H1 (cell line): ENCODE measurements around the gene CAV1. TPM values are rescaled to one million over a fixed set of nuclear protein-coding genes. Genes with fewer than 3 reads are reported as not detected.

ENCODE experiments used
- CTCF ChIA-PET: fragments of 300-600 bp; sonication (Branson Sonifier 250); formaldehyde crosslinking; loops from one replicate; lab custom pipeline; 2021; ENCODE audit not compliant: partially characterized antibody; lab: Charles Lee
- POLR2A ChIA-PET: fragments of 300-600 bp; sonication (Branson Sonifier 250); formaldehyde crosslinking; loops from one replicate; lab custom pipeline; 2021; ENCODE audit warnings: inconsistent platforms; ENCODE audit not compliant: partially characterized antibody; lab: Charles Lee
- DNase-seq, 2 experiments: peaks; one replicate each; pipeline versions ENCODE4 v3.0.0 to v3.0.0-alpha.2; 2010 to 2022; ENCODE audit warnings: low spot score in 2 of 2, low read depth in 1 of 2, mixed read lengths in 1 of 2
- FAIRE-seq: peaks from 2 replicates; lab custom pipeline; 2011; peaks lifted over from hg19 to GRCh38; lab: Jason Lieb, UNC
- H2AFZ ChIP-seq: 2 replicates; pipeline ENCODE4 v1.8.1; 2012; ENCODE audit warnings: low read length, inconsistent platforms
- H2AK5ac ChIP-seq: 2 replicates; pipeline ENCODE4 v1.6.1; 2013; ENCODE audit warnings: low read depth, low read length
- H2BK120ac ChIP-seq: replicated peaks from 2 replicates; pipeline ENCODE3; 2013; ENCODE audit warnings: low read depth, low read length, inconsistent platforms
- H2BK12ac ChIP-seq: 2 replicates; pipeline ENCODE4 v1.6.1; 2013; ENCODE audit warnings: low read depth, low read length
- H2BK15ac ChIP-seq: 2 replicates; pipeline ENCODE4 v1.6.1; 2013; ENCODE audit warnings: low read length
- H2BK20ac ChIP-seq: 2 replicates; pipeline ENCODE4 v1.6.1; 2013; ENCODE audit warnings: low read length
- H2BK5ac ChIP-seq: 2 replicates; pipeline ENCODE4 v1.6.1; 2013; ENCODE audit warnings: low read depth, low read length
- H3K14ac ChIP-seq: 2 replicates; pipeline ENCODE4 v1.6.1; 2013; ENCODE audit warnings: inconsistent platforms; ENCODE audit not compliant: insufficient read length
- H3K18ac ChIP-seq: 2 replicates; pipeline ENCODE4 v1.6.1; 2013; ENCODE audit warnings: low read length; ENCODE audit errors: extremely low read depth
- H3K23ac ChIP-seq: 2 replicates; pipeline ENCODE4 v1.6.1; 2013; ENCODE audit warnings: inconsistent platforms; ENCODE audit not compliant: insufficient read length
- H3K23me2 ChIP-seq: 2 replicates; pipeline ENCODE4 v1.6.1; 2013; ENCODE audit warnings: low read depth, low read length
- H3K27ac ChIP-seq: 2 replicates; pipeline ENCODE4 v1.6.1; 2011; ENCODE audit warnings: low read depth, low read length, inconsistent platforms
- H3K27me3 ChIP-seq, 4 experiments: replicated peaks in 1 of 4; 1 replicate in 1 of 4; 2 replicates in 3 of 4; pipeline versions ENCODE4 v1.6.1 to v1.8.1; 2011 to 2013; ENCODE audit warnings: low read length in 3 of 4, mild to moderate bottlenecking in 3 of 4, inconsistent platforms in 2 of 4, mixed read lengths in 2 of 4, moderate library complexity in 1 of 4; ENCODE audit not compliant: control insufficient read depth in 3 of 4, insufficient read depth in 3 of 4; ENCODE audit errors: extremely low read depth in 1 of 4
- H3K36me3 ChIP-seq, 4 experiments: 2 replicates each; pipeline versions ENCODE4 v1.6.1 to v1.8.1; 2011 to 2013; ENCODE audit warnings: mild to moderate bottlenecking in 4 of 4, low read length in 3 of 4, moderate library complexity in 2 of 4, control low read depth in 1 of 4, inconsistent platforms in 1 of 4; ENCODE audit not compliant: insufficient read depth in 4 of 4, control insufficient read depth in 2 of 4
- H3K4ac ChIP-seq: replicated peaks from 2 replicates; pipeline ENCODE3; 2013; ENCODE audit warnings: low read length, low read depth, mixed read lengths, inconsistent platforms; ENCODE audit not compliant: insufficient read length
- H3K4me1 ChIP-seq, 4 experiments: replicated peaks in 1 of 4; 1 replicate in 1 of 4; 2 replicates in 3 of 4; pipeline versions ENCODE4 v1.6.1 to v1.8.1; 2011 to 2013; ENCODE audit warnings: low read length in 3 of 4, inconsistent platforms in 2 of 4, mixed read lengths in 1 of 4; ENCODE audit not compliant: insufficient read depth in 4 of 4, control insufficient read depth in 3 of 4
- H3K4me2 ChIP-seq, 2 experiments: 2 replicates each; pipeline versions ENCODE4 v1.6.1 to v1.8.1; 2011 to 2013; ENCODE audit warnings: low read depth in 2 of 2, low read length in 2 of 2, control low read depth in 1 of 2, inconsistent platforms in 1 of 2, mild to moderate bottlenecking in 1 of 2; ENCODE audit not compliant: insufficient read depth in 1 of 2
- H3K4me3 ChIP-seq, 4 experiments: fragments of 200-600, 300-600 bp in 1 of 4; sonication (generic), shearing (Covaris generic), sonication (Bioruptor Twin) in 1 of 4; 2 replicates each; pipeline versions ENCODE4 v1.5.1 to v1.8.1; 2011 to 2016; ENCODE audit warnings: low read length in 4 of 4, low read depth in 3 of 4, control low read depth in 2 of 4, inconsistent platforms in 2 of 4, mild to moderate bottlenecking in 2 of 4, mixed read lengths in 1 of 4, moderate library complexity in 1 of 4; ENCODE audit not compliant: insufficient read depth in 2 of 4; ENCODE audit errors: extremely low read depth in 1 of 4
- H3K56ac ChIP-seq: replicated peaks from 2 replicates; pipeline ENCODE3; 2013; ENCODE audit warnings: low read depth, mild to moderate bottlenecking, mixed read lengths, low read length, inconsistent platforms; ENCODE audit not compliant: insufficient read length
- H3K79me1 ChIP-seq: 2 replicates; pipeline ENCODE4 v1.6.1; 2013; ENCODE audit warnings: low read depth, low read length, control low read depth
- H3K79me2 ChIP-seq, 2 experiments: 2 replicates each; pipeline versions ENCODE4 v1.6.1 to v1.8.1; 2012 to 2013; ENCODE audit warnings: low read length in 2 of 2, mild to moderate bottlenecking in 2 of 2, inconsistent platforms in 1 of 2; ENCODE audit not compliant: insufficient read depth in 2 of 2, control insufficient read depth in 1 of 2
- H3K9ac ChIP-seq, 4 experiments: replicated peaks in 1 of 4; 1 replicate in 1 of 4; 2 replicates in 3 of 4; pipeline versions ENCODE4 v1.6.1 to v1.8.1; 2011 to 2013; ENCODE audit warnings: low read depth in 3 of 4, low read length in 3 of 4, control low read depth in 2 of 4, mild to moderate bottlenecking in 2 of 4, moderate library complexity in 2 of 4, inconsistent platforms in 1 of 4; ENCODE audit errors: extremely low read depth in 1 of 4
- H3K9me3 ChIP-seq, 2 experiments: 2 replicates each; pipeline versions ENCODE4 v1.6.1 to v1.8.1; 2012 to 2013; ENCODE audit warnings: mild to moderate bottlenecking in 2 of 2, moderate library complexity in 2 of 2, control low read depth in 1 of 2, inconsistent platforms in 1 of 2, low read depth in 1 of 2, low read length in 1 of 2, mixed read lengths in 1 of 2; ENCODE audit not compliant: insufficient read depth in 2 of 2
- H4K20me1 ChIP-seq, 2 experiments: replicated peaks in 1 of 2; 2 replicates each; pipeline versions ENCODE3 to v1.8.1; 2011 to 2013; ENCODE audit warnings: inconsistent platforms in 2 of 2, low read length in 2 of 2, mild to moderate bottlenecking in 1 of 2; ENCODE audit not compliant: insufficient read depth in 2 of 2, control insufficient read depth in 1 of 2
- H4K5ac ChIP-seq: 2 replicates; pipeline ENCODE4 v1.6.1; 2013; ENCODE audit warnings: low read length, low read depth, mixed read lengths, inconsistent platforms; ENCODE audit not compliant: insufficient read length
- H4K8ac ChIP-seq: 2 replicates; pipeline ENCODE4 v1.8.0; 2013; ENCODE audit warnings: mild to moderate bottlenecking, moderate library complexity, low read length, inconsistent platforms; ENCODE audit not compliant: insufficient read depth; ENCODE audit errors: extremely low read depth
- H4K91ac ChIP-seq: replicated peaks from 2 replicates; pipeline ENCODE3; 2013; ENCODE audit warnings: low read length, mixed read lengths, inconsistent platforms; ENCODE audit not compliant: insufficient read length
- ASH2L ChIP-seq: fragments of 200-600, 300-600 bp; sonication (generic); IDR thresholded peaks from one replicate; pipeline ENCODE4 v1.7.1; 2017; ENCODE audit warnings: low read length
- JUND ChIP-seq: IDR thresholded peaks from 2 replicates; pipeline ENCODE4 v1.6.1; 2011; ENCODE audit warnings: mild to moderate bottlenecking, improper control_type of control experiment, low read length
- MAFK ChIP-seq: IDR thresholded peaks from 2 replicates; pipeline ENCODE4 v1.6.1; 2012; ENCODE audit warnings: low read depth, mild to moderate bottlenecking, improper control_type of control experiment, low read length
- SP4 ChIP-seq: IDR thresholded peaks from 2 replicates; pipeline ENCODE4 v1.6.1; 2012; ENCODE audit warnings: low read length, inconsistent platforms
- WGBS, 2 experiments: shearing (Covaris generic) in 1 of 2; methylation state at CpG; one replicate each; pipeline versions ENCODE4 v1.1.6 to v1.1.7; 2013 to 2015; ENCODE audit warnings: low lambda C conversion rate in 2 of 2, mixed read lengths in 2 of 2, inconsistent platforms in 1 of 2, low coverage in 1 of 2, missing lambda C conversion rate in 1 of 2; ENCODE audit not compliant: insufficient replicate concordance in 2 of 2, insufficient coverage in 1 of 2, insufficient read length in 1 of 2; ENCODE audit errors: extremely low coverage in 1 of 2, missing lambda C conversion rate in 1 of 2; 5-methylcytosine and 5-hydroxymethylcytosine counted together
- polyA plus RNA-seq, 7 experiments: library from polyadenylated mRNA; depleted of rRNA in 3 of 7; stranded (reverse) in 5 of 7; unstranded in 2 of 7; fragments of >200 nt in 5 of 7; fragments of 200-250 nt in 2 of 7; gene quantifications; 1 replicate in 5 of 7; 2 replicates in 1 of 7; 4 replicates in 1 of 7; pipeline versions ENCODE4 v1.2.1 to v1.2.3, GENCODE V29; 2011 to 2013; ENCODE audit warnings: missing spikeins in 2 of 7, mixed read lengths in 2 of 7
- total RNA-seq: library from RNA; stranded (reverse); fragmentation: NEBNext Ultra II Directional; extraction: Animal tissue kit (Norgen Biotek cat#: 25700); gene quantifications from 2 replicates; pipeline ENCODE4 v1.2.1, GENCODE V29; 2021

Gene CAV1
- total and polyA plus RNA-seq, 2 of the 8 experiments (the other 6 are each of a cell fraction or from before 2014, with no cell fraction given), result 16.3 to 21.8 TPM

GRCh38 chr7:116552602-116553001 is 27.8 kb downstream of the CAV1 start:
- no peak overlapping the region for H4K91ac ChIP-seq
- no peak overlapping the region for H2BK20ac ChIP-seq
- TF ChIP-seq ASH2L (no peak), MAFK (no peak), JUND (no peak), SP4 (no peak)
- TF ChIP-seq, all 59 proteins: peak for 0
- Histone ChIP-seq H4K20me1 (no peaks in the 10 kb centered on the region), H3K79me2 (no peaks in the 10 kb centered on the region), H3K9me3 (no peaks in the 10 kb centered on the region), H3K23ac (no peak overlapping the region), H2BK120ac (no peak overlapping the region), H3K4me1 (no peaks in the 10 kb centered on the region), H3K9ac (no peak overlapping the region), H3K4me2 (no peak overlapping the region), H3K27me3 (no peaks in the 10 kb centered on the region), H4K8ac (no peak overlapping the region), H2BK15ac (no peak overlapping the region), H3K56ac (no peak overlapping the region), H3K36me3 (no peaks in the 10 kb centered on the region), H2AK5ac (no peak overlapping the region), H3K4me3 (no peak overlapping the region), H4K5ac (no peak overlapping the region), H3K18ac (no peak overlapping the region), H2BK5ac (no peak overlapping the region), H3K4ac (no peak overlapping the region), H2BK12ac (no peak overlapping the region), H3K23me2 (no peaks in the 10 kb centered on the region), H3K27ac (no peak overlapping the region), H2AFZ (no peak overlapping the region), H3K79me1 (no peaks in the 10 kb centered on the region), H3K14ac (no peak overlapping the region)
- no peak for DNase-seq
- CTCF ChIA-PET, result interaction anchor here (1.1 kb wide), 1 partner anchor 39 kb away, joined by 4 read pairs; no protein-coding TSS in a partner anchor
- FAIRE-seq, result no peak
- POLR2A ChIA-PET, result no interaction called here
- 87% methylated on average over 1 of the region's 1 CpG; no CpG with 5 or more reads in 1 of the 2 experiments for WGBS, 2 experiments
